HepG2 (cell line): ENCODE measurements around the gene ZNF324B. TPM values are rescaled to one million over a fixed set of nuclear protein-coding genes. Genes with fewer than 3 reads are reported as not detected.

Experiments used
- ATAC-seq: fragments of 200-7000 bp; cut with Tn5 transposase; 3 replicates; pipeline ENCODE4 v1.9.1; 2020; ENCODE audit warnings: mild to moderate bottlenecking, moderate library complexity
- BruUV-seq: library from RNA; stranded (reverse); fragments of 400-500 nt; replicated peaks from 2 replicates; lab custom pipeline; 2021; lab: Mats Ljungman, UMichigan
- CTCF ChIA-PET: fragments of 300-600 bp; formaldehyde crosslinking; extraction: SDS; loops from one replicate; lab custom pipeline; 2021; ENCODE audit warnings: low total read pairs, inconsistent platforms, low intra/inter-chr PET ratio; lab: Yijun Ruan, JAX
- POLR2A ChIA-PET: fragments of 350-600 bp; sonication (Branson Sonifier 250); formaldehyde crosslinking; loops from one replicate; lab custom pipeline; 2020; ENCODE audit warnings: antibody characterized with exemption, inconsistent platforms; lab: Yijun Ruan, JAX
- DNase-seq: peaks from one replicate; pipeline ENCODE4 v3.0.0-alpha.2; 2015; ENCODE audit warnings: low spot score
- FAIRE-seq: peaks from 3 replicates; lab custom pipeline; 2011; peaks lifted over from hg19 to GRCh38; lab: Jason Lieb, UNC
- H2AFZ ChIP-seq: one replicate; pipeline ENCODE4 v1.6.1; 2011; ENCODE audit warnings: low read length, inconsistent platforms
- H3K27ac ChIP-seq: fragments of 300-600 bp; 3 replicates; pipeline ENCODE4 v1.8.0; 2011; ENCODE audit warnings: mixed run types, mild to moderate bottlenecking, mixed read lengths, low read length, inconsistent platforms; ENCODE audit not compliant: insufficient read depth; ENCODE audit errors: extremely low read length
- H3K27me3 ChIP-seq, 2 experiments: fragments of 200-600 bp in 1 of 2; 2 replicates in 1 of 2; 3 replicates in 1 of 2; pipeline versions ENCODE4 v1.6.0 to v1.8.0; 2011; ENCODE audit warnings: low read length in 2 of 2, mild to moderate bottlenecking in 2 of 2, moderate library complexity in 2 of 2, inconsistent platforms in 1 of 2; ENCODE audit not compliant: insufficient read depth in 2 of 2, control insufficient read depth in 1 of 2
- H3K36me3 ChIP-seq, 2 experiments: fragments of 200-600 bp in 1 of 2; replicated peaks in 1 of 2; 2 replicates in 1 of 2; 3 replicates in 1 of 2; pipeline versions ENCODE4 v1.5.1 to v1.8.0; 2011; ENCODE audit warnings: low read length in 2 of 2, inconsistent platforms in 1 of 2; ENCODE audit not compliant: insufficient read depth in 2 of 2, control insufficient read depth in 1 of 2
- H3K4me1 ChIP-seq: 2 replicates; pipeline ENCODE4 v1.5.1; 2012; ENCODE audit warnings: low read length, inconsistent platforms; ENCODE audit not compliant: insufficient read depth
- H3K4me2 ChIP-seq: 2 replicates; pipeline ENCODE4 v1.6.0; 2011; ENCODE audit warnings: low read depth, low read length, inconsistent platforms
- H3K4me3 ChIP-seq, 3 experiments: fragments of 200-600 bp in 1 of 3; sonication (generic), shearing (Covaris generic) in 1 of 3; replicated peaks in 1 of 3; 2 replicates each; pipeline ENCODE4 v1.5.1; 2011 to 2016; ENCODE audit warnings: low read length in 3 of 3, inconsistent platforms in 2 of 3, low read depth in 2 of 3, mild to moderate bottlenecking in 2 of 3, control low read depth in 1 of 3, mixed read lengths in 1 of 3; ENCODE audit not compliant: insufficient read depth in 1 of 3
- H3K79me2 ChIP-seq: one replicate; pipeline ENCODE4 v1.6.1; 2011; ENCODE audit warnings: low read length, inconsistent platforms; ENCODE audit not compliant: insufficient read depth
- H3K9ac ChIP-seq: 2 replicates; pipeline ENCODE4 v1.6.0; 2011; ENCODE audit warnings: mild to moderate bottlenecking, low read depth, low read length, inconsistent platforms; ENCODE audit not compliant: insufficient read depth
- H3K9me3 ChIP-seq: 2 replicates; pipeline ENCODE4 v1.5.1; 2012; ENCODE audit warnings: mild to moderate bottlenecking, low read length
- H4K20me1 ChIP-seq: 2 replicates; pipeline ENCODE4 v1.6.0; 2011; ENCODE audit warnings: inconsistent platforms, mild to moderate bottlenecking, low read length, moderate library complexity; ENCODE audit not compliant: insufficient read depth
- ATF3 ChIP-seq: sonication (generic); formaldehyde crosslinking; IDR thresholded peaks from 2 replicates; pipeline ENCODE4 v1.4.0; 2020; ENCODE audit warnings: missing genetic modification reagents
- BCL6 ChIP-seq: IDR thresholded peaks from 2 replicates; pipeline ENCODE4 v1.6.1; 2016; ENCODE audit warnings: missing genetic modification reagents, missing compliant biosample characterization
- LRRFIP1 ChIP-seq: sonication (generic); formaldehyde crosslinking; conservative IDR thresholded peaks from 2 replicates; pipeline ENCODE4 v1.4.0; 2020; ENCODE audit warnings: missing genetic modification reagents
- MAFF ChIP-seq: IDR thresholded peaks from 2 replicates; pipeline ENCODE4 v1.6.1; 2011; ENCODE audit warnings: low read depth, low read length, improper control_type of control experiment
- PHF5A ChIP-seq: IDR thresholded peaks from one replicate; pipeline ENCODE4 v1.6.1; 2018; ENCODE audit warnings: low read depth, missing genetic modification reagents; ENCODE audit not compliant: unreplicated experiment
- SNAI1 ChIP-seq: sonication (generic); formaldehyde crosslinking; IDR thresholded peaks from 2 replicates; pipeline ENCODE4 v1.5.0; 2020; ENCODE audit warnings: mild to moderate bottlenecking, missing genetic modification reagents, borderline replicate concordance
- ZMAT3 ChIP-seq: sonication (generic); formaldehyde crosslinking; conservative IDR thresholded peaks from 2 replicates; pipeline ENCODE4 v1.7.0; 2021; ENCODE audit warnings: missing genetic modification reagents
- ZNF33B ChIP-seq: sonication (generic); formaldehyde crosslinking; IDR thresholded peaks from 2 replicates; pipeline ENCODE4 v1.5.1; 2020; ENCODE audit warnings: mild to moderate bottlenecking, missing genetic modification reagents
- ZNF580 ChIP-seq: IDR thresholded peaks from 2 replicates; pipeline ENCODE4 v1.6.1; 2016; ENCODE audit warnings: low read depth, borderline replicate concordance
- ZSCAN25 ChIP-seq: sonication (generic); formaldehyde crosslinking; IDR thresholded peaks from 2 replicates; pipeline ENCODE4 v1.8.0; 2022; ENCODE audit warnings: mild to moderate bottlenecking, missing genetic modification reagents
- WGBS: methylation state at CpG from one replicate; pipeline ENCODE4 v1.1.6; 2017; ENCODE audit warnings: low lambda C conversion rate; 5-methylcytosine and 5-hydroxymethylcytosine counted together
- in situ Hi-C: cut with HindIII; loops from 2 replicates; pipeline ENCODE4 v1.10.0; 2017; ENCODE audit warnings: low pct_unique_long_range_greater_than_20kb; ENCODE audit not compliant: extremely low pct_ligation_motif_present
- intact Hi-C: fragments of 100-400 bp; cut with micrococcal nuclease; formaldehyde crosslinking; loops from one replicate; pipeline ENCODE4 v1.10.0; 2022; ENCODE audit not compliant: unreplicated experiment
- polyA plus RNA-seq, 8 experiments: library from polyadenylated mRNA; depleted of rRNA in 3 of 8; stranded (reverse) in 7 of 8; unstranded in 1 of 8; fragments of >200 nt; fragmentation: Illumina TruSeq in 4 of 8; extraction: Trizol in 4 of 8; gene quantifications; 2 replicates each; pipeline versions ENCODE4 v1.2.1 to v1.2.3, GENCODE V29; 2011 to 2016; ENCODE audit warnings: low read depth in 4 of 8, missing spikeins in 1 of 8, mixed read lengths in 1 of 8; ENCODE audit not compliant: insufficient read depth in 1 of 8
- total RNA-seq, 5 experiments: library from RNA; depleted of rRNA; stranded (reverse); fragments of >200 nt; fragmentation: Illumina TruSeq; extraction: Trizol; gene quantifications; 2 replicates each; pipeline ENCODE4 v1.2.3, GENCODE V29; 2016; ENCODE audit warnings: low read depth in 1 of 5

The ZNF324B gene
- total and polyA plus RNA-seq, 2 of the 13 experiments (the other 11 are each of a cell fraction or from before 2014, with no cell fraction given): 0.53 to 3.0 TPM

- H3K27me3 ChIP-seq: no peaks in the 10 kb centered on the region
- no peak for TF ChIP-seq ZNF580
- TF ChIP-seq MAFF: no peak
- no peak for TF ChIP-seq ZMAT3 (CRISPR knock-in tag)
- TF ChIP-seq ZSCAN25 (CRISPR knock-in tag): no peak
- TF ChIP-seq ZNF33B (CRISPR knock-in tag): no peak
- no peak for TF ChIP-seq LRRFIP1 (CRISPR knock-in tag)
- no peak for TF ChIP-seq BCL6 (CRISPR knock-in tag)
- TF ChIP-seq SNAI1 (CRISPR knock-in tag): no peak
- no peak for TF ChIP-seq ATF3
- no peak for TF ChIP-seq PHF5A (CRISPR knock-in tag)
- TF ChIP-seq, all 625 proteins: peak for 0
- BruUV-seq: no TSS peak
- no peak for FAIRE-seq
- Histone ChIP-seq H3K79me2 (no peaks in the 10 kb centered on the region), H3K4me1 (no peaks in the 10 kb centered on the region), H3K4me3 (no peak overlapping the region), H3K4me2 (no peak overlapping the region), H3K27ac (no peak overlapping the region), H4K20me1 (no peaks in the 10 kb centered on the region), H3K9me3 (no peaks in the 10 kb centered on the region), H3K9ac (no peak overlapping the region), H3K36me3 (no peaks in the 10 kb centered on the region), H2AFZ (no peak overlapping the region)
- in situ Hi-C loops: no loop called here
- CTCF ChIA-PET: no interaction called here
- no peak for DNase-seq
- ATAC-seq: no peak
- POLR2A ChIA-PET: no interaction called here
- 100% methylated on average over 2 of the region's 2 CpGs for WGBS
- intact Hi-C loops: no loop called here
Observed at GRCh38 chr19:58434217-58434616, 17.2 kb upstream of the ZNF324B start.
